ENCODE results near the gene AKR1C1.
"Not testable (repeated sequence)": the region's sequence is repeated elsewhere in the genome, so short reads cannot be mapped to it uniquely, and the experiment has no call there.

The AKR1C1 gene

DNA sequence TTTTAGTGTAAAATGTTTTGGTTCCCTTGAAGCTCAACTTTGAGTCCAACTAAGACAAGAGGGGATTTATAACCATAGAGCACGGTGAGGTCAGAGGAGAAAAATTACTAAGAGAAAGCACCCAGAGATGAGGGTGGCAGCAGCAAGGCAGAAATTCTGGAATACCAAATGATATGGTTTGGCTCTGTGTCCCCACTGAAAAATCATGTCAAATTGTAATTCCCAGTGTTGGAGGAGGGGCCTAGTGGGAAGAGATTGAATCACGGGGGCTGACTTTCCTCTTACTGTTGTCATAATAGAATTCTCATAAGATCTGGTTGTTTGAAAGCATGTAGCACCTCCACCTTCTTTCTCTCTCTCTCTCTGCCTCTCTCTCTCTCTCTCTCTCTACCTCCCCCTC is 19.4 kb upstream of the AKR1C1 start:
- TF ChIP-seq, protein P1, sequence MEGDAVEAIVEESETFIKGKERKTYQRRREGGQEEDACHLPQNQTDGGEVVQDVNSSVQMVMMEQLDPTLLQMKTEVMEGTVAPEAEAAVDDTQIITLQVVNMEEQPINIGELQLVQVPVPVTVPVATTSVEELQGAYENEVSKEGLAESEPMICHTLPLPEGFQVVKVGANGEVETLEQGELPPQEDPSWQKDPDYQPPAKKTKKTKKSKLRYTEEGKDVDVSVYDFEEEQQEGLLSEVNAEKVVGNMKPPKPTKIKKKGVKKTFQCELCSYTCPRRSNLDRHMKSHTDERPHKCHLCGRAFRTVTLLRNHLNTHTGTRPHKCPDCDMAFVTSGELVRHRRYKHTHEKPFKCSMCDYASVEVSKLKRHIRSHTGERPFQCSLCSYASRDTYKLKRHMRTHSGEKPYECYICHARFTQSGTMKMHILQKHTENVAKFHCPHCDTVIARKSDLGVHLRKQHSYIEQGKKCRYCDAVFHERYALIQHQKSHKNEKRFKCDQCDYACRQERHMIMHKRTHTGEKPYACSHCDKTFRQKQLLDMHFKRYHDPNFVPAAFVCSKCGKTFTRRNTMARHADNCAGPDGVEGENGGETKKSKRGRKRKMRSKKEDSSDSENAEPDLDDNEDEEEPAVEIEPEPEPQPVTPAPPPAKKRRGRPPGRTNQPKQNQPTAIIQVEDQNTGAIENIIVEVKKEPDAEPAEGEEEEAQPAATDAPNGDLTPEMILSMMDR (IDR thresholded peaks at IDR 0.05; ENCODE audit: borderline replicate concordance, control extremely low read depth, extremely low read depth, insufficient read depth, missing control alignments) = no peak
- DNase-seq (ENCODE audit: low spot score) = no peak
- in situ Hi-C loops (cut with MboI; ENCODE audit: low sequenced_read_pairs, unreplicated experiment) = no loop called here

DNA sequence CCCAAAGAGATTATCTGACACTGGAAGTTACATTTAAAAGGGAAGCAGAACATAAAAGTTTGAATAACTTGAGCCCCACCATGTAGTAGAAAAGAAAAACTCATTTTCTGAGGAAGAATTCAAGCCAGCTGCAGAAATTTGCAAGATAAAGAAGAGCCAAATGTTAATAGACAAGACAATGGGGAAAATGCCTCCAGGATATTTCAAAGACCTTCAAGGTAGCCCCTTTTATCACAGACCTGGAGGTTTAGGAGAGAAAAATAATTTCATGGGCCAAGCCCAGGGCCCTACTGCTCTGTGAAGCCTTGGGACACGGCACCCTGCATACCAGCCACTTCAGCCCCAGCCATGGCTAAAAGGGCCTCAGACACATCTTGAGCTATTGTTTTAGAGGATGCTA is 18.4 kb upstream of the AKR1C1 start:
- in situ Hi-C loops (cut with MboI; ENCODE audit: low sequenced_read_pairs, unreplicated experiment) = no loop called here
- DNase-seq (ENCODE audit: low spot score) = no peak
- TF ChIP-seq, protein P1 (IDR thresholded peaks at IDR 0.05; ENCODE audit: borderline replicate concordance, control extremely low read depth, extremely low read depth, insufficient read depth, missing control alignments) = no peak

DNA sequence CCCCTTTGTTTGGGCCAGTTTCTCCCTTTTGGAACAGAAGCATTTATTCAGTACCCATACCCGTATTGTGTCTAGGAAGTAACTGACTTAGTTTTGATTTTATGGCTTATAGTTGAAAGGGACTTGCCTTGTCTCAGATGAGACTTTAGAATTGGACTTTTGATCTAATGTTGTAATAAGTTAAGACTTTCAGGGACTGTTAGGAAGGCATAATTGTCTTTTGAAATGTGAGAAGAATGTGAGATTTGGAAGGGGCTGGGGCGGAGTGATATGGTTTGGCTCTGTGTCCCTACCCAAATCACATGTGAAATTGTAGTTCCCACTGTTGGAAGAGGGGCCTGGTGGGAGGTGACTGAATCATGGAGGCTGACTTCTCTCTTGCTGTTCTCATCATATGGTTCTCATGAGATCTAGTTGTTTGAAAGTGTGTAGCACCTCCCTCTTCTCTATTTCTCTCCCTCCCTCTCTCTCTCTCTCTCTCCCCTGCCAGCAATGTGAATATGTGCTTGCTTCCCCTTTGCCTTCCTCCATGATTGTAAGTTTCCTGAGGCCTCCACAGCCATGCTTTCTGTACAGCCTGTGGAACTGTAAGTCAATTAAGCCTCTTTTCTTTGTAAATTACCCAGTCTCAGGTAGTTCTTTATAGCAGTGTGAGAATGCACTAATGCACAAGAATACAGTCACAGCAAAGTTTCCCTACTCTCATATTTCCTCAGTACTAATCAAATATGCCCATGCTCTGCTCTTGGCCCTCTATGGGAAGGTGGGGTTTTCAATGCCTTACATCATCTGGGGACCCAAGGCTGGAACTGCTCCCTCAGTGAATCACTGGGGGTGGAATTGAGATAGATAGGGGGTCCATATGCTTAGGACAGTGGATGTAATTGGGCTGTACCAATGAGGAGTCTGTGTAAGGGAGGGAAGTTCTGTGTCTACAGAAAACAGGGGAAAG is 17.2 kb upstream of the AKR1C1 start:
- TF ChIP-seq, protein P1 (IDR thresholded peaks at IDR 0.05; ENCODE audit: borderline replicate concordance, control extremely low read depth, extremely low read depth, insufficient read depth, missing control alignments) = no peak
- in situ Hi-C loops (cut with MboI; ENCODE audit: low sequenced_read_pairs, unreplicated experiment) = no loop called here
- no peak for DNase-seq (ENCODE audit: low spot score)

DNA sequence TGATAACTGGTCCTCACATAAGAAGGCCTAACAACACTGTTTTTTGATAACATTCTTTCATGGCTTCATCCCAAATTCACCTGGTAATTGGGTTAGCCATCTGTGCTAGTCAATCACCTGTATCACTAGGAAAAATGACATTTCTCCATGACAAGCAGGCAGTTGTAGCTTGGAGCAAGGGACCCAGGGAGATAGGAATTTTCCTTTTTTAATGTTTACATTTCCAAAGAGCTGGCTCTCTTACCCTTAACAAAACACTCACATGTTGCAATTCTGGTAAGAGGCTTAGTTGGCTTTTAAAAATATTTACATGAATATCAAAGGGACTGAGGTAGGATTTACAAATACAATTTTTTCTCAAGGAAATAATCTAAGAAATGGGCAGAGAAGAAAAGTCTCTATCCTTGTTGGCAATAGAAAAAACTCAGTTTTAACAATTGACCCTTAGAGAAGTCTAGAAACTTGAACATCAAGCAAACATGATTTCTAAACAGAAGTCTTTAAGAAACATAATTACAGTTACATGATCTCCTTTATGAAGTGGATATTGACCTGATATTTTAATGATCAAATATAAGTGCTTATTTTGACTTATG is 16.1 kb upstream of the AKR1C1 start:
- TF ChIP-seq, protein P1 (IDR thresholded peaks at IDR 0.05; ENCODE audit: borderline replicate concordance, control extremely low read depth, extremely low read depth, insufficient read depth, missing control alignments) = no peak
- no peak for DNase-seq (ENCODE audit: low spot score)
- in situ Hi-C loops (cut with MboI; ENCODE audit: low sequenced_read_pairs, unreplicated experiment) = no loop called here

DNA sequence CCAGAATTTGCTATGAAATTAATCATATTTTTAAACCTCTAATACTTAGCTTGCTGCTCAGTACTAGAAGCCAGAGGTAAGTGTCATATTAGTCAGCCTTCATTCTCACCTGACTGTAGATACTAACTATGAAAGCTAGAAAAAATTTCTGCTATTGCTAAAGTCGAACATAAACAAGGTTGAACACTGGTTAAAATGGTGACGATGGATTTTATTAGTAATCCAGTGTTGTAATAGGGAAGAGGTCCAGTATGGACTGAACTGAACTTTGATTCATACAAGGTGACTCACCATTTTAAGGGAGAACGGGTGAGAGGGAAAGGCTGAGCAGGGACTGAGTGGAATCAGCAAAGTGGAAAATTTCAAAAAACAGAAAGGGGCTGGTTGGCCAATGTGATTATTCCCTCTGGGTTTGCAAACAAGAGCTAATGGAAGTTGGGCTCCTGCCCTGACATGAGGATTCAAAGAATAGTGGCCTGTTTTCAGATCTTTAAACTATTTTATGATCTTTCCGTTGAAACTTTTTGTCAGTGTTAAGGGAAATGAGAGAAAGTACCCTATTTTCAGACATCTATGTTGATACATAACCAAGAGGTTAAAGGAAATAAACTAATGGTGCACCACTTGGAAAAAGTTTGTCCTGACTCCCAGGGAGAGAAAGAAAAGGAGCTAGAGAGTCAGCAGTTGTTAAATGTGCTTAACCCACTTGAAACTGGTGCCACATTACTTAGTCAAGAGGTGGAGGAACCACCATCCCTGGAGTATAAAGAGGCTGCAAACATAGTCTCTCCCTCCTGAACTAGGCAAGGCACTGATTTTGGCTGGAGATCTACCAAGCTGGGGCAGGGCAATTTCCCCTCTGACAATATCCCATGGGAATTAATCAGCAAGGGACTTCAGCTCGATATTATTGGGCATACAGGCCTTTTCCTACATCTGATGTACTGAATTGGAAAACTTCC is 15.3 kb upstream of the AKR1C1 start:
- in situ Hi-C loops (cut with MboI; ENCODE audit: low sequenced_read_pairs, unreplicated experiment) = no loop called here
- TF ChIP-seq, protein P1 (IDR thresholded peaks at IDR 0.05; ENCODE audit: borderline replicate concordance, control extremely low read depth, extremely low read depth, insufficient read depth, missing control alignments) = no peak
- no peak for DNase-seq (ENCODE audit: low spot score)

DNA sequence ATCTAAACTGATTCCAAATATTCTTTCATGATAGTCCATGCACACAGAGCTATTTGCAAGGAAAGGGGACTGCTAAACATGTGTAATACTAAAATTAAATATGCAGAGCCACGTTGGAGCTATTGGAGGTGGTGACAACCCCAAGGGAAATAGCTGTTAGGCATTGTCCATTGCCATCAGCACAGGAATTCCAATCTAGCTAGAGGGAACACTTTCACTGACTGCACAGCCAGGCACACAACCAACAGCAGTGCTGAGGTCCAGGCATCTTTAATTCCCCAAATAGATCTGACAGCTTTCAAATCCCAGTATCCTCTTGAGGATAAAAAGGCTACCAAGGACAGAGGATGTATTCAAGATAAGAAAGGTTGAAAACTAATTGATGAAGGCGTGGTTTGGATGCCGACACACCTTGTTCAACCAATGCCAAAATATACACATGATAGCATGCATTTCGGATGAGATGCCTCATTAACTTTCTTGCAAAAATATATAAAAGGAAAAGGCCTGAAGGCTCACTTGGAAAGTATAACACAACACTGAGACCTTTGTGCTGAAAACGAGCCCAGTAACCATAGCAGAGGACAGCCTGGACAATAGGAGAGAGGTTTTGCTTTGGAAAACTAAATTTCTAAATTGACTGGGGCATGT is 11.6 kb upstream of the AKR1C1 start:
- DNase-seq (ENCODE audit: low spot score); in situ Hi-C loops (cut with MboI; ENCODE audit: low sequenced_read_pairs, unreplicated experiment): not testable (repeated sequence)

Data from GM13976 (cell line).